T-cell (primary cell): ENCODE measurements around the gene MXRA8. TPM values are rescaled to one million over a fixed set of nuclear protein-coding genes. Genes with fewer than 3 reads are reported as not detected.

Experiments
- ATAC-seq, 4 experiments: fragments of 200-7000 bp in 3 of 4; fragments of 150-1000 bp in 1 of 4; cut with Tn5 transposase; replicated peaks in 1 of 4; 1 replicate in 3 of 4; 2 replicates in 1 of 4; pipeline ENCODE4 v1.10.0; 2021; ENCODE audit warnings: moderate library complexity in 3 of 4, mild to moderate bottlenecking in 2 of 4, moderate number of reproducible peaks in 1 of 4
- CTCF ChIA-PET, 2 donors: fragments of 300-600 bp; sonication (Branson Sonifier 250); formaldehyde crosslinking; loops; one replicate each; lab custom pipeline; 2022; ENCODE audit warnings: antibody characterized with exemption in 2 of 2; lab: Charles Lee
- POLR2A ChIA-PET, 2 donors: fragments of 300-600 bp; sonication (Branson Sonifier 250); formaldehyde crosslinking; loops; one replicate each; lab custom pipeline; 2022; ENCODE audit warnings: antibody characterized with exemption in 2 of 2; lab: Charles Lee
- DNase-seq, 35 experiments: peaks; one replicate each; pipeline versions ENCODE4 v3.0.0 to v3.0.0-alpha.2; 2013 to 2023
- H3K27ac ChIP-seq: one replicate; pipeline ENCODE4 v1.5.1; 2013; ENCODE audit warnings: low read length
- H3K27me3 ChIP-seq, 2 experiments: replicated peaks in 1 of 2; 1 replicate in 1 of 2; 2 replicates in 1 of 2; pipeline versions ENCODE4 v1.6.1 to v1.7.0; 2013; ENCODE audit warnings: low read length in 1 of 2, mixed read lengths in 1 of 2; ENCODE audit not compliant: control insufficient read depth in 2 of 2, insufficient read depth in 2 of 2; ENCODE audit errors: extremely low read depth in 1 of 2
- H3K36me3 ChIP-seq, 2 donors: 1 replicate in 1 of 2; 2 replicates in 1 of 2; pipeline versions ENCODE4 v1.6.1 to v1.7.0; 2013; ENCODE audit warnings: low read length in 1 of 2; ENCODE audit not compliant: control insufficient read depth in 2 of 2, insufficient read depth in 1 of 2; ENCODE audit errors: extremely low read depth in 1 of 2
- H3K4me1 ChIP-seq, 2 experiments: 1 replicate in 1 of 2; 2 replicates in 1 of 2; pipeline versions ENCODE4 v1.6.1 to v1.7.0; 2013; ENCODE audit warnings: low read length in 2 of 2, mixed read lengths in 1 of 2; ENCODE audit not compliant: insufficient read depth in 2 of 2, control insufficient read depth in 1 of 2; ENCODE audit errors: extremely low read depth in 1 of 2
- H3K4me3 ChIP-seq, 2 donors: 1 replicate in 1 of 2; 2 replicates in 1 of 2; pipeline versions ENCODE4 v1.5.1 to v1.7.0; 2013; ENCODE audit warnings: mild to moderate bottlenecking in 2 of 2, low read length in 1 of 2, moderate library complexity in 1 of 2; ENCODE audit not compliant: control insufficient read depth in 1 of 2; ENCODE audit errors: extremely low read depth in 1 of 2
- H3K9me3 ChIP-seq: 2 replicates; pipeline ENCODE4 v1.7.0; 2013
- H3K27ac Mint-ChIP-seq, 2 donors: one replicate each; pipeline ENCODE4 v1.8.0; 2020 to 2021; ENCODE audit warnings: mild to moderate bottlenecking in 2 of 2, mixed read lengths in 2 of 2
- H3K27me3 Mint-ChIP-seq, 2 donors: one replicate each; pipeline ENCODE4 v1.8.0; 2021 to 2022; ENCODE audit warnings: mixed read lengths in 2 of 2
- H3K36me3 Mint-ChIP-seq: one replicate; pipeline ENCODE4 v1.8.0; 2021; ENCODE audit warnings: mixed read lengths
- H3K4me1 Mint-ChIP-seq, 3 donors: one replicate each; pipeline ENCODE4 v1.8.0; 2020 to 2022; ENCODE audit warnings: mixed read lengths in 3 of 3, mild to moderate bottlenecking in 1 of 3
- H3K4me3 Mint-ChIP-seq, 3 donors: one replicate each; pipeline ENCODE4 v1.8.0; 2020 to 2022; ENCODE audit warnings: mild to moderate bottlenecking in 3 of 3, mixed read lengths in 3 of 3, moderate library complexity in 3 of 3
- H3K9me3 Mint-ChIP-seq, 3 donors: one replicate each; pipeline ENCODE4 v1.8.0; 2020 to 2022; ENCODE audit warnings: mixed read lengths in 3 of 3
- WGBS: methylation state at CpG from one replicate; pipeline ENCODE4 v1.1.5; 2013; ENCODE audit warnings: missing lambda C conversion rate; ENCODE audit not compliant: insufficient coverage; 5-methylcytosine and 5-hydroxymethylcytosine counted together
- total RNA-seq, 35 experiments: library from RNA in 6 of 35; stranded (reverse) in 6 of 35; fragments of 120-200 nt in 1 of 35; gene quantifications; one replicate each; pipeline versions ENCODE4 v1.2.1 to v1.2.4 and lab custom pipeline; 2013 to 2026

Gene MXRA8
- total RNA-seq, 5 donors from 2014 or later (not counting 1 experiment from before 2014, with no cell fraction given): 0.99 to 6.8 (median 1.9) TPM

- no peaks in the 10 kb centered on the region for H3K27me3 Mint-ChIP-seq
- 96% methylated on average over 48 of the region's 49 CpGs for WGBS
- no peak overlapping the region for H3K4me3 Mint-ChIP-seq
- H3K4me1 Mint-ChIP-seq: peaks cover 0 to 5% (median 1%) of the 10 kb centered on the region in 3 donors
- peaks cover 13% of the 10 kb centered on the region for H3K36me3 Mint-ChIP-seq
- ChIA-PET POLR2A (no interaction called here), CTCF (no interaction called here)
- ATAC-seq (no peak), DNase-seq (no peak)
- H3K27ac ChIP-seq: no peak overlapping the region
- H3K27ac Mint-ChIP-seq: no peak overlapping the region
- H3K9me3 Mint-ChIP-seq: no peaks in the 10 kb centered on the region
- H3K36me3 ChIP-seq: peaks cover 19 to 48% of the 10 kb centered on the region in 2 donors
- no peak overlapping the region for H3K4me3 ChIP-seq
- no peaks in the 10 kb centered on the region for H3K27me3 ChIP-seq
- peaks cover 0 to 14% of the 10 kb centered on the region in 2 experiments for H3K4me1 ChIP-seq
- no peaks in the 10 kb centered on the region for H3K9me3 ChIP-seq
These were observed 45.7 kb downstream of the MXRA8 start for GRCh38 chr1:1312450-1313314.

- Mint-ChIP-seq H3K4me3 (peak overlapping the region in 2 of 3 donors; percentile 13 to 31), H3K9me3 (no peaks in the 10 kb centered on the region), H3K36me3 (peaks cover 9% of the 10 kb centered on the region), H3K27ac (no peak overlapping the region), H3K4me1 (peaks cover 8 to 13% (median 9%) of the 10 kb centered on the region in 3 donors), H3K27me3 (no peaks in the 10 kb centered on the region)
- ChIA-PET CTCF (no interaction called here), POLR2A (no interaction called here)
- H3K27me3 ChIP-seq: no peaks in the 10 kb centered on the region
- no peak for ATAC-seq
- no peak for DNase-seq
- 96% methylated on average over 20 of the region's 22 CpGs for WGBS
- H3K4me3 ChIP-seq: no peak overlapping the region
- H3K27ac ChIP-seq: no peak overlapping the region
- peaks cover 7 to 23% of the 10 kb centered on the region in 2 experiments for H3K4me1 ChIP-seq
- peaks cover 19 to 43% of the 10 kb centered on the region in 2 donors for H3K36me3 ChIP-seq
- no peaks in the 10 kb centered on the region for H3K9me3 ChIP-seq
These were observed 46.9 kb downstream of the MXRA8 start for GRCh38 chr1:1311107-1312104.

- Mint-ChIP-seq H3K27ac (no peak overlapping the region), H3K4me1 (peaks cover 16 to 20% (median 18%) of the 10 kb centered on the region in 3 donors), H3K27me3 (no peaks in the 10 kb centered on the region), H3K36me3 (peaks cover 3% of the 10 kb centered on the region), H3K4me3 (peak overlapping the region; percentile 31 to 75 (median 74)), H3K9me3 (no peaks in the 10 kb centered on the region)
- Histone ChIP-seq H3K4me1 (peaks cover 15 to 32% of the 10 kb centered on the region in 2 experiments), H3K4me3 (no peak overlapping the region), H3K36me3 (peaks cover 19 to 43% of the 10 kb centered on the region in 2 donors), H3K27me3 (no peaks in the 10 kb centered on the region), H3K9me3 (no peaks in the 10 kb centered on the region), H3K27ac (no peak overlapping the region)
- no peak for ATAC-seq
- WGBS: 94% methylated on average over 15 of the region's 21 CpGs
- ChIA-PET POLR2A (no interaction called here), CTCF (no interaction called here)
- no peak for DNase-seq
These were observed 47.8 kb downstream of the MXRA8 start for GRCh38 chr1:1310476-1311053.

- H3K4me3 ChIP-seq: no peak overlapping the region
- DNase-seq: no peak
- peaks cover 21 to 24% (median 21%) of the 10 kb centered on the region in 3 donors for H3K4me1 Mint-ChIP-seq
- peak overlapping the region; percentile 66 to 75 (median 74) for H3K4me3 Mint-ChIP-seq
- no peaks in the 10 kb centered on the region for H3K9me3 Mint-ChIP-seq
- H3K27me3 ChIP-seq: no peaks in the 10 kb centered on the region
- H3K36me3 ChIP-seq: peaks cover 19 to 41% of the 10 kb centered on the region in 2 donors
- no peak for ATAC-seq
- peaks cover 20 to 37% of the 10 kb centered on the region in 2 experiments for H3K4me1 ChIP-seq
- 96% methylated on average over 2 of the region's 3 CpGs for WGBS
- H3K9me3 ChIP-seq: no peaks in the 10 kb centered on the region
- ChIA-PET POLR2A (no interaction called here), CTCF (no interaction called here)
- H3K27me3 Mint-ChIP-seq: no peaks in the 10 kb centered on the region
- H3K36me3 Mint-ChIP-seq: peaks cover 3% of the 10 kb centered on the region
- H3K27ac Mint-ChIP-seq: no peak overlapping the region
- H3K27ac ChIP-seq: no peak overlapping the region
These were observed 48.3 kb downstream of the MXRA8 start for GRCh38 chr1:1310109-1310385.

- peak overlapping the region; percentile 66 to 75 (median 74) for H3K4me3 Mint-ChIP-seq
- DNase-seq: peak in 1 of 35 experiments; percentile 38
- peak overlapping the region in 1 of 2 donors; percentile 34 for H3K27ac Mint-ChIP-seq
- no peaks in the 10 kb centered on the region for H3K27me3 Mint-ChIP-seq
- 54% methylated on average over 55 of the region's 57 CpGs for WGBS
- no peak for ATAC-seq
- H3K4me1 Mint-ChIP-seq: peaks cover 21 to 28% (median 25%) of the 10 kb centered on the region in 3 donors
- Histone ChIP-seq H3K27me3 (no peaks in the 10 kb centered on the region), H3K4me3 (peak overlapping the region; percentile 49 to 62), H3K27ac (peak overlapping the region; percentile 39), H3K4me1 (peaks cover 22 to 43% of the 10 kb centered on the region in 2 experiments), H3K9me3 (no peaks in the 10 kb centered on the region), H3K36me3 (peaks cover 17 to 35% of the 10 kb centered on the region in 2 donors)
- no peaks in the 10 kb centered on the region for H3K9me3 Mint-ChIP-seq
- CTCF ChIA-PET: interaction anchor here in 1 of 2 donors (0.6 kb wide), 1 partner anchor 119 kb away, joined by 3 read pairs; no protein-coding TSS in a partner anchor
- POLR2A ChIA-PET: no interaction called here
- peaks cover 3% of the 10 kb centered on the region for H3K36me3 Mint-ChIP-seq
These were observed 48.9 kb downstream of the MXRA8 start for GRCh38 chr1:1309251-1310108.
